NCI-H82 treated with DMSO at 0.1 percent for 48 hours (cell line): ENCODE results near the gene IL3RA.
"Not testable (repeated sequence)": the region's sequence is repeated elsewhere in the genome, so short reads cannot be mapped to it uniquely, and the experiment has no call there.

Source experiments
- DNase-seq: peaks from one replicate; lab custom pipeline; 2025; ENCODE audit not compliant: unreplicated experiment; lab: John Stamatoyannopoulos, UW

Gene IL3RA

GRCh38 chrX:1336331-1336943 lies at the start of gene IL3RA:
Gene IL3RA, plus strand, starts transcription at chrX:1336785. Its CDS starts 4,981 bp downstream, at chrX:1341766.
- no peak for DNase-seq

GRCh38 chrX:1289535-1289934 lies 47.0 kb upstream of the IL3RA start:
- no peak for DNase-seq

GRCh38 chrX:1291110-1291740 lies 45.4 kb upstream of the IL3RA start:
- no peak for DNase-seq

- DNase-seq: no peak
Observed at GRCh38 chrX:1292575-1293290, 43.9 kb upstream of the IL3RA start.

- no peak for DNase-seq
Observed at GRCh38 chrX:1294301-1295067, 42.1 kb upstream of the IL3RA start.

- no peak for DNase-seq
Observed at GRCh38 chrX:1295550-1295949, 41.0 kb upstream of the IL3RA start.

- not testable (repeated sequence) for DNase-seq
Observed at GRCh38 chrX:1297591-1297990, 39.0 kb upstream of the IL3RA start.

GRCh38 chrX:1300449-1300848 lies 36.1 kb upstream of the IL3RA start:
- no peak for DNase-seq

- no peak for DNase-seq
Observed at GRCh38 chrX:1305411-1305810, 31.2 kb upstream of the IL3RA start.

- no peak for DNase-seq
Observed at GRCh38 chrX:1306909-1307625, 29.5 kb upstream of the IL3RA start.

GRCh38 chrX:1307626-1308340 lies 28.8 kb upstream of the IL3RA start:
- DNase-seq: no peak

- no peak for DNase-seq
Observed at GRCh38 chrX:1308476-1308875, 28.1 kb upstream of the IL3RA start.

- not testable (repeated sequence) for DNase-seq
Observed at GRCh38 chrX:1308917-1309316, 27.7 kb upstream of the IL3RA start.

- DNase-seq: no peak
Observed at GRCh38 chrX:1313788-1314187, 22.8 kb upstream of the IL3RA start.

GRCh38 chrX:1316527-1316926 lies 20.1 kb upstream of the IL3RA start:
- no peak for DNase-seq

GRCh38 chrX:1321674-1322073 lies 14.9 kb upstream of the IL3RA start:
- DNase-seq: no peak

GRCh38 chrX:1322393-1322792 lies 14.2 kb upstream of the IL3RA start:
- no peak for DNase-seq

- peak; percentile 1 for DNase-seq
Observed at GRCh38 chrX:1323315-1323714, 13.3 kb upstream of the IL3RA start.

- DNase-seq: no peak
Observed at GRCh38 chrX:1325515-1326116, 11.0 kb upstream of the IL3RA start.
